Astrocyte of the cerebellum (primary cell): Measurements from ENCODE around the gene SHMT2.

Experiments
- DNase-seq: peaks from one replicate; pipeline ENCODE4 v3.0.0-alpha.2; 2011; ENCODE audit warnings: low read depth
- H3K4me3 ChIP-seq: 2 replicates; pipeline ENCODE4 v1.5.1; 2011; ENCODE audit warnings: mild to moderate bottlenecking, low read depth, low read length, moderate library complexity
- in situ Hi-C: cut with HindIII; loops from 2 replicates; pipeline ENCODE4 v1.10.0; 2017; ENCODE audit warnings: low sequenced_read_pairs
- TF ChIP-seq, protein P1 (sequence below): IDR thresholded peaks from 2 replicates; pipeline ENCODE4 v1.5.1; 2012; ENCODE audit warnings: low read length, low read depth, moderate library complexity, mild to moderate bottlenecking; ENCODE audit errors: missing control alignments

Gene SHMT2

DNA sequence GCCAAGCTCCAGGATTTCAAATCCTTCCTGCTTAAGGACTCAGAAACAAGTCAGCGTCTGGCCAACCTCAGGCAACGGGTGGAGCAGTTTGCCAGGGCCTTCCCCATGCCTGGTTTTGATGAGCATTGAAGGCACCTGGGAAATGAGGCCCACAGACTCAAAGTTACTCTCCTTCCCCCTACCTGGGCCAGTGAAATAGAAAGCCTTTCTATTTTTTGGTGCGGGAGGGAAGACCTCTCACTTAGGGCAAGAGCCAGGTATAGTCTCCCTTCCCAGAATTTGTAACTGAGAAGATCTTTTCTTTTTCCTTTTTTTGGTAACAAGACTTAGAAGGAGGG, 4.7 kb downstream of the SHMT2 start:
- in situ Hi-C loops = loop anchor here (10.0 kb wide), 1 partner anchor 49 kb away; no protein-coding TSS in a partner anchor

DNA sequence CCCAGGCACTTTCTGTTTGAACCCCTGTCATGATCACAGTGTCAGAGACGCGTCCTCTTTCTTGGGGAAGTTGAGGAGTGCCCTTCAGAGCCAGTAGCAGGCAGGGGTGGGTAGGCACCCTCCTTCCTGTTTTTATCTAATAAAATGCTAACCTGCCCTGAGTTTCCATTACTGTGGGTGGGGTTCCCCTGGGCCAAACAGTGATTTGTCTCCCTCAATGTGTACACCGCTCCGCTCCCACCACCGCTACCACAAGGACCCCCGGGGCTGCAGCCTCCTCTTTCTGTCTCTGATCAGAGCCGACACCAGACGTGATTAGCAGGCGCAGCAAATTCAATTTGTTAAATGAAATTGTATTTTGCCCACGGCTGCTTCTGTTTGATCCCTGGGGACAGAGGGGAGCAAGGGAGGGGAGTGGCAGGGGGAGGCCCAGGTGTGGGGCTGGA, 5.1 kb downstream of the SHMT2 start:
- in situ Hi-C loops = loop anchor here (10.0 kb wide), 1 partner anchor 50 kb away; no protein-coding TSS in a partner anchor
- DNase-seq = no peak
- TF ChIP-seq, protein P1, sequence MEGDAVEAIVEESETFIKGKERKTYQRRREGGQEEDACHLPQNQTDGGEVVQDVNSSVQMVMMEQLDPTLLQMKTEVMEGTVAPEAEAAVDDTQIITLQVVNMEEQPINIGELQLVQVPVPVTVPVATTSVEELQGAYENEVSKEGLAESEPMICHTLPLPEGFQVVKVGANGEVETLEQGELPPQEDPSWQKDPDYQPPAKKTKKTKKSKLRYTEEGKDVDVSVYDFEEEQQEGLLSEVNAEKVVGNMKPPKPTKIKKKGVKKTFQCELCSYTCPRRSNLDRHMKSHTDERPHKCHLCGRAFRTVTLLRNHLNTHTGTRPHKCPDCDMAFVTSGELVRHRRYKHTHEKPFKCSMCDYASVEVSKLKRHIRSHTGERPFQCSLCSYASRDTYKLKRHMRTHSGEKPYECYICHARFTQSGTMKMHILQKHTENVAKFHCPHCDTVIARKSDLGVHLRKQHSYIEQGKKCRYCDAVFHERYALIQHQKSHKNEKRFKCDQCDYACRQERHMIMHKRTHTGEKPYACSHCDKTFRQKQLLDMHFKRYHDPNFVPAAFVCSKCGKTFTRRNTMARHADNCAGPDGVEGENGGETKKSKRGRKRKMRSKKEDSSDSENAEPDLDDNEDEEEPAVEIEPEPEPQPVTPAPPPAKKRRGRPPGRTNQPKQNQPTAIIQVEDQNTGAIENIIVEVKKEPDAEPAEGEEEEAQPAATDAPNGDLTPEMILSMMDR = no peak
- no peak overlapping the region for H3K4me3 ChIP-seq

More for the DNA sequence above, 4.7 kb downstream of the SHMT2 start:
- no peak for DNase-seq
- no peak overlapping the region for H3K4me3 ChIP-seq
- TF ChIP-seq, protein P1 = no peak

DNA sequence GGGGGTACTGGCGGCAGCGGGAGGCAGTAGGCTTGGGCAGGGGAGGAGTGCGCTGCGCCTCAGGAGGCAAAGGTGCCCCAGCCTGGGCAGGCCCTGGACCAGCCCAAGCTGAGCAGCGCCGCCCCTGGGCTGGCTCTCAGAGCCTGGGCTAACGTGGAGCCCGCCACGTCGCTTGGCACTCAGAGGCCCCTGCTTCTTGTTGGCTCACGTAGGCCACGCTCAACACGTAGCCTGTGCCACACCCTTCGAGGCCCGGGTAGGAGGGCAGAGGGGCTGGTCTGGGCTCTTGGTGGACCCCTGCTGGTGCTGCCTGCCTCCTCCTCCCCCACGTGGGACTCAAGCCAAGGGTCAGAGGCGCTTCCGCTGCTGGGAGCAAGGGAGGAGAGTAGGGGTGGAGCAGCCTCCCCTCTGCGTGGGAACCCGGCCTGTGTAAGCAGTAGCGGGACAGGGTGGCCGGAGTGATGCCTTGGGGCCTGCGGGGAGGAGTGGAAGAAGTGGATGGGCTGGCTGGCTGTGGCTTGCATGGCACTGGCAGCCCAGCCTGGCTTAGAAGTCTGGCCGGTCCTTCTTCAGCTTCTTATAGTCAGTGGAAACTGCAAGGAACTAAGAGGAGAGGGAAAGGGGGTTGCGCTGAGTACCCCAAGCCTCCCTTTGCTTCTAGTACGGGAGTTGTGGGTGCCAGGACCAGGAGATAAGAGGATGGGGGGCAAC, 5.7 kb downstream of the SHMT2 start:
- in situ Hi-C loops = loop anchor here (10.0 kb wide), 1 partner anchor 50 kb away; no protein-coding TSS in a partner anchor
- no peak overlapping the region for H3K4me3 ChIP-seq
- DNase-seq = no peak
- TF ChIP-seq, protein P1 = no peak

DNA sequence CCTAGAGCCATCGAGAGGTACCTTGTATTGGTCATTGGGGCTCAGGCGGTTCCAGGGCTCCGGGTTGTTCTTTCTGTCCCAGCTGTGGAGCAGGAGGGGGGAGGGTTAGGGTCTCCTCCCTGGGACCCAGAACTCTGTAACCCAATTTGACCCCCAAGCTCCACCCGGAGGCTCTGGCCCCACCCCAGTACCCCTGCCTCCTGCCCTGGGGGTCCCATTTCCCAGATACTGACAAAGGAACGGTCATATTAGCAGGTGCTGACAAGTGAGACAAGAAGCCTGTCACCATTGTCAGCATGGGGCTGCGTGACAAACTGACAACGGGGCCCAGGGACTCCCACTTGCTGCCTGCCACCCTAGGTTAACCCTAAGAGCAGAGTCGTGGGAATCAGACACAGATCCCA, 6.2 kb downstream of the SHMT2 start:
- DNase-seq = no peak
- TF ChIP-seq, protein P1 = no peak
- in situ Hi-C loops = loop anchor here (10.0 kb wide), 1 partner anchor 51 kb away; no protein-coding TSS in a partner anchor
- H3K4me3 ChIP-seq = no peak overlapping the region

DNA sequence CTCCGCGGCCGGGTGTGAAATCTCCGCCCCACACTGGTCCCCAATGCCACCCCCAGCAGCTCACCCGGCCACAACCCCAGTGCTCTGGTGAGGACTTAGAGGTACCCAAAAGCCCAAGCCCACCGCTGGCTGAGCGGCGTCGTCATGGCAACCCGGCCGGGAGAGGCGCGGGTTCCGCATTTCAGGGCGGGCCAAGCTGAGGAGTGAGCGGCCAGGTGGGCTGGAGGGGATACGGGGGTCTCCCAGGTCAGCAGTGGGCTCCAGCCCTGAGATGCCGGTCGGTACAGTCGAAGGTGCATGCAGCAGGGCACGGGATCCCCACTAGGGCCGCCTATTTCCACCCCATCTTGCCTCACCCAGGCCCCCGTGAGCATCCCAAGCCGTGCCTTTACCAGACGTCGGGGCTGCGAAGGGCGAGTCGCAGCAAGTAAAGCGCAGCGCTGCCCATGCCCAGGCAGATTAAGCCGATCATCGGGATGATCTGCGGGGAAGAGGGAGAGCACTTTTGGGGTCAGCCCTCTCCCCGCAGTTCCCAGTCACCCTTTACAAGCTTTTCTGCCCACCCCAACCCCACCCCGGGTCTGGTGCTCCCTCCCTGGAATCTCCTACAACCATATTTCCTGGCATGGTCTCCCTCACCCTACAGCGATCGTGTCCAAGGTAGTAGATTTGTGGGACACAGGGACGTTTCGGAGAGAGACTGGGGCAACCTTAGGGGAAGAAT, 6.9 kb downstream of the SHMT2 start:
- in situ Hi-C loops = loop anchor here (10.0 kb wide), 1 partner anchor 52 kb away; no protein-coding TSS in a partner anchor
- no peak for DNase-seq
- H3K4me3 ChIP-seq = no peak overlapping the region
- TF ChIP-seq, protein P1 = no peak

DNA sequence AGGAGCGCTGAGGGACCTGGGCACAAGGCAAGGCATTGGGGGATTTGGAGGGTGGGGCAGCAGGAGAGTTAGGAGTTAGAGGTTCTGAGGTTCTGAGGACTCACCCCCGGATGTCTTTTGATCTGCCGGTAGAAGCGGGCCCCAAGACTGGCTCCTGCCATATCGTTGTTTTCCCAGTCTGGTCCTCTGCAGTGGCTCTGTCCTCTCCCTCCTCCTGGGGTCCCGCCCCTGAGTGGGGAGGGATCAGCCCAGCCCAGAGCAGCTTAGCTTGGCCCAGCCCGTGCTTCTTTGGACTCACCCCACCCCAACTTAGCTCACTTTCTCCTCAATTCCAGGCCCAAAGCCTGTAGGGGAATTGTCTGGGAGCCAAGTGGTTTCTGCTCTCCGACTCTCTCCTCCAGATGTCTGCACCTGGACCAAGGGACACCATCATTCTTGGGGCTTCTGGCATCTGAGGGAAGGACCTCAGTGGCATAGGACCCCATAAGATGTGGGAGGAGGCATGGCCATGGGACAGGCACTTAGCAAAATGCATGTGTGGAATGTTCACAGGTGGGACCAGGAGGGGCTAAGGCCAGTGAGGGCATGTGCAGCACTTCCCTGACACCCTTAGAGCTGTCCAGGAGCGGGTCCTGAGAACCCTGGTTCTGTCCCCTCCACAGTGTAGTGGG, 7.5 kb downstream of the SHMT2 start:
- no peak overlapping the region for H3K4me3 ChIP-seq
- in situ Hi-C loops = loop anchor here (10.0 kb wide), 1 partner anchor 52 kb away; no protein-coding TSS in a partner anchor
- DNase-seq = no peak
- TF ChIP-seq, protein P1 = no peak
